NCI-H526 (cell line): ENCODE measurements around the gene UMAD1.

Experiments used
- DNase-seq, 2 experiments: peaks; one replicate each; lab custom pipeline; 2025; lab: John Stamatoyannopoulos, UW

Gene UMAD1

GRCh38 chr7:7830122-7830878 is 189.7 kb downstream of the UMAD1 start:
- DNase-seq: peak in 1 of 2 experiments; percentile 4

- no peak for DNase-seq
Observed at GRCh38 chr7:7832518-7832917, 192.0 kb downstream of the UMAD1 start.

GRCh38 chr7:7834761-7835160 is 194.2 kb downstream of the UMAD1 start:
- no peak for DNase-seq

- DNase-seq: no peak
Observed at GRCh38 chr7:7841027-7841426, 200.5 kb downstream of the UMAD1 start.

- DNase-seq: no peak
Observed at GRCh38 chr7:7843240-7843639, 202.7 kb downstream of the UMAD1 start.

- DNase-seq: no peak
Observed at GRCh38 chr7:7843972-7844371, 203.4 kb downstream of the UMAD1 start.

GRCh38 chr7:7848246-7848645 is 207.7 kb downstream of the UMAD1 start:
- DNase-seq: no peak

- DNase-seq: no peak
Observed at GRCh38 chr7:7848892-7849291, 208.3 kb downstream of the UMAD1 start.

- DNase-seq: no peak
Observed at GRCh38 chr7:7850150-7850549, 209.6 kb downstream of the UMAD1 start.

- no peak for DNase-seq
Observed at GRCh38 chr7:7851381-7851780, 210.8 kb downstream of the UMAD1 start.

GRCh38 chr7:7851991-7852390 is 211.4 kb downstream of the UMAD1 start:
- DNase-seq: no peak

- DNase-seq: no peak
Observed at GRCh38 chr7:7857143-7857583, 216.6 kb downstream of the UMAD1 start.

GRCh38 chr7:7858559-7858958 is 218.0 kb downstream of the UMAD1 start:
- DNase-seq: no peak

- no peak for DNase-seq
Observed at GRCh38 chr7:7859411-7859810, 218.9 kb downstream of the UMAD1 start.

- DNase-seq: peak in 1 of 2 experiments; percentile 2
Observed at GRCh38 chr7:7861211-7861633, 220.7 kb downstream of the UMAD1 start.

- no peak for DNase-seq
Observed at GRCh38 chr7:7862393-7862792, 221.8 kb downstream of the UMAD1 start.

- no peak for DNase-seq
Observed at GRCh38 chr7:7867846-7868571, 227.5 kb downstream of the UMAD1 start.

- no peak for DNase-seq
Observed at GRCh38 chr7:7868572-7868899, 228.0 kb downstream of the UMAD1 start.

- no peak for DNase-seq
Observed at GRCh38 chr7:7869036-7869435, 228.5 kb downstream of the UMAD1 start.

GRCh38 chr7:7869651-7870050 is 229.1 kb downstream of the UMAD1 start:
- no peak for DNase-seq

- no peak for DNase-seq
Observed at GRCh38 chr7:7870555-7870954, 230.0 kb downstream of the UMAD1 start.

- no peak for DNase-seq
Observed at GRCh38 chr7:7876419-7876818, 235.9 kb downstream of the UMAD1 start.

GRCh38 chr7:7881581-7881980 is 241.0 kb downstream of the UMAD1 start:
- no peak for DNase-seq

GRCh38 chr7:7882888-7883287 is 242.3 kb downstream of the UMAD1 start:
- DNase-seq: no peak
